Activated CD4-positive, alpha-beta T cell treated with anti-CD3 and anti-CD28 coated beads for 36 hours (primary cell): ENCODE measurements around the gene ACSL3. TPM values are rescaled to one million over a fixed set of nuclear protein-coding genes. Genes with fewer than 3 reads are reported as not detected.
"Not testable (repeated sequence)": the region's sequence is repeated elsewhere in the genome, so short reads cannot be mapped to it uniquely, and the experiment has no call there.

Experiments
- ATAC-seq: fragments of 200-7000 bp; cut with Tn5 transposase; one replicate; pipeline ENCODE4 v1.10.0; 2021; ENCODE audit warnings: mild to moderate bottlenecking, moderate library complexity
- CTCF ChIA-PET: fragments of 350-600 bp; sonication (Branson Sonifier 250); formaldehyde crosslinking; loops from one replicate; lab custom pipeline; 2021; ENCODE audit warnings: antibody characterized with exemption; lab: Charles Lee
- POLR2A ChIA-PET: fragments of 350-600 bp; sonication (Branson Sonifier 250); formaldehyde crosslinking; loops from one replicate; lab custom pipeline; 2021; ENCODE audit warnings: antibody characterized with exemption, inconsistent platforms; lab: Charles Lee
- DNase-seq: peaks from one replicate; pipeline ENCODE4 v3.0.0-alpha.2; 2020
- H3K27ac Mint-ChIP-seq: one replicate; pipeline ENCODE4 v1.8.0; 2021; ENCODE audit warnings: mixed read lengths
- H3K27me3 Mint-ChIP-seq: one replicate; pipeline ENCODE4 v1.8.0; 2021; ENCODE audit warnings: mixed read lengths
- H3K36me3 Mint-ChIP-seq: one replicate; pipeline ENCODE4 v1.8.0; 2021; ENCODE audit warnings: low read depth, mixed read lengths
- H3K4me1 Mint-ChIP-seq: one replicate; pipeline ENCODE4 v1.8.0; 2021; ENCODE audit warnings: mixed read lengths
- H3K4me3 Mint-ChIP-seq: one replicate; pipeline ENCODE4 v1.8.0; 2021; ENCODE audit warnings: mild to moderate bottlenecking, moderate library complexity, mixed read lengths
- H3K9me3 Mint-ChIP-seq: one replicate; pipeline ENCODE4 v1.8.0; 2021; ENCODE audit warnings: low read depth, mixed read lengths
- intact Hi-C, 2 experiments: fragments of 100-400 bp; cut with DNase I in 1 of 2; cut with micrococcal nuclease in 1 of 2; formaldehyde crosslinking; loops; one replicate each; pipeline versions ENCODE4 v1.14.2 to v1.15.1; 2022 to 2024; cut with DNase I, micrococcal nuclease
- total RNA-seq, 2 experiments: library from RNA; stranded (reverse); gene quantifications; one replicate each; pipeline ENCODE4 v1.2.3, GENCODE V29; 2021

ACSL3 gene
- total RNA-seq, 2 experiments from 2014 or later: 46.2 to 48.8 TPM

GRCh38 chr2:222915092-222915957 is 54.5 kb downstream of the ACSL3 start:
- CTCF ChIA-PET: interaction anchor here (0.6 to 2.2 kb wide), 8 partner anchors 9 to 981 kb away, joined by 3 to 7 read pairs (median 4); no protein-coding TSS in a partner anchor
- Mint-ChIP-seq H3K27me3 (no peaks in the 10 kb centered on the region), H3K4me1 (peaks cover 12% of the 10 kb centered on the region), H3K36me3 (peaks cover 16% of the 10 kb centered on the region), H3K9me3 (no peaks in the 10 kb centered on the region), H3K27ac (no peak overlapping the region), H3K4me3 (no peak overlapping the region)
- POLR2A ChIA-PET: no interaction called here
- DNase-seq (no peak), ATAC-seq (no peak)
- intact Hi-C loops: no loop called here

- peaks cover 13% of the 10 kb centered on the region for H3K36me3 Mint-ChIP-seq
- H3K27ac Mint-ChIP-seq: no peak overlapping the region
- H3K4me1 Mint-ChIP-seq: peaks cover 8% of the 10 kb centered on the region
- DNase-seq (no peak), ATAC-seq (no peak)
- H3K27me3 Mint-ChIP-seq: no peaks in the 10 kb centered on the region
- no peaks in the 10 kb centered on the region for H3K9me3 Mint-ChIP-seq
- CTCF ChIA-PET: interaction anchor here (0.6 to 2.2 kb wide), 5 partner anchors 10 to 207 kb away, joined by 3 to 6 read pairs (median 4); no protein-coding TSS in a partner anchor
- no peak overlapping the region for H3K4me3 Mint-ChIP-seq
- POLR2A ChIA-PET: no interaction called here
- intact Hi-C loops: no loop called here
Measured at GRCh38 chr2:222916229-222917197, 55.7 kb downstream of the ACSL3 start.

GRCh38 chr2:222917212-222917611 is 56.4 kb downstream of the ACSL3 start:
- ATAC-seq, intact Hi-C loops, CTCF ChIA-PET, H3K9me3 Mint-ChIP-seq, H3K27ac Mint-ChIP-seq, H3K27me3 Mint-ChIP-seq, DNase-seq, POLR2A ChIA-PET, H3K4me3 Mint-ChIP-seq, H3K4me1 Mint-ChIP-seq: not testable (repeated sequence)
- H3K36me3 Mint-ChIP-seq: peaks cover 15% of the 10 kb centered on the region

GRCh38 chr2:222919841-222920526 is 59.1 kb downstream of the ACSL3 start:
- peak overlapping the region; percentile 22 for H3K27ac Mint-ChIP-seq
- CTCF ChIA-PET: interaction anchor here (1.2 kb wide), 1 partner anchor 159 kb away, joined by 4 read pairs; no protein-coding TSS in a partner anchor
- no peak for ATAC-seq

GRCh38 chr2:222920657-222921186 is 59.9 kb downstream of the ACSL3 start:
- no peak for DNase-seq
- Mint-ChIP-seq H3K4me3 (no peak overlapping the region), H3K9me3 (no peaks in the 10 kb centered on the region), H3K27ac (no peak overlapping the region), H3K4me1 (no peaks in the 10 kb centered on the region), H3K36me3 (peaks cover 26% of the 10 kb centered on the region), H3K27me3 (no peaks in the 10 kb centered on the region)
- POLR2A ChIA-PET: no interaction called here
- ATAC-seq: no peak
- CTCF ChIA-PET: no interaction called here
- intact Hi-C loops: no loop called here

More at GRCh38 chr2:222919841-222920526, 59.1 kb downstream of the ACSL3 start:
- no peaks in the 10 kb centered on the region for H3K9me3 Mint-ChIP-seq
- POLR2A ChIA-PET: no interaction called here
- H3K4me1 Mint-ChIP-seq: no peaks in the 10 kb centered on the region
- H3K4me3 Mint-ChIP-seq: no peak overlapping the region
- no peaks in the 10 kb centered on the region for H3K27me3 Mint-ChIP-seq
- peaks cover 23% of the 10 kb centered on the region for H3K36me3 Mint-ChIP-seq
- DNase-seq: no peak
- intact Hi-C loops: no loop called here

- DNase-seq (no peak), ATAC-seq (no peak)
- peaks cover 29% of the 10 kb centered on the region for H3K36me3 Mint-ChIP-seq
- H3K27me3 Mint-ChIP-seq: no peaks in the 10 kb centered on the region
- H3K9me3 Mint-ChIP-seq: no peaks in the 10 kb centered on the region
- ChIA-PET CTCF (interaction anchor here (1.5 to 2.0 kb wide), 3 partner anchors 17 to 213 kb away, joined by 4 to 7 read pairs (median 4); no protein-coding TSS in a partner anchor), POLR2A (no interaction called here)
- intact Hi-C loops: no loop called here
- H3K4me3 Mint-ChIP-seq: no peak overlapping the region
- no peak overlapping the region for H3K27ac Mint-ChIP-seq
- no peaks in the 10 kb centered on the region for H3K4me1 Mint-ChIP-seq
Measured at GRCh38 chr2:222922019-222922800, 61.4 kb downstream of the ACSL3 start.

GRCh38 chr2:222926915-222927314 is 66.1 kb downstream of the ACSL3 start:
- CTCF ChIA-PET: interaction anchor here (0.8 to 1.9 kb wide), 4 partner anchors 12 to 236 kb away, joined by 3 to 4 read pairs (median 4); no protein-coding TSS in a partner anchor
- Mint-ChIP-seq H3K4me1 (no peaks in the 10 kb centered on the region), H3K4me3 (no peak overlapping the region), H3K27me3 (no peaks in the 10 kb centered on the region), H3K27ac (no peak overlapping the region), H3K36me3 (peaks cover 39% of the 10 kb centered on the region), H3K9me3 (no peaks in the 10 kb centered on the region)
- POLR2A ChIA-PET: no interaction called here
- no peak for ATAC-seq
- DNase-seq: no peak
- intact Hi-C loops: no loop called here

GRCh38 chr2:222927600-222927999 is 66.8 kb downstream of the ACSL3 start:
- ATAC-seq (no peak), DNase-seq (no peak)
- no peaks in the 10 kb centered on the region for H3K4me1 Mint-ChIP-seq
- CTCF ChIA-PET: interaction anchor here (1.1 to 1.9 kb wide), 4 partner anchors 12 to 236 kb away, joined by 3 to 14 read pairs (median 4); no protein-coding TSS in a partner anchor
- peaks cover 42% of the 10 kb centered on the region for H3K36me3 Mint-ChIP-seq
- no peaks in the 10 kb centered on the region for H3K9me3 Mint-ChIP-seq
- peak overlapping the region; percentile 21 for H3K27ac Mint-ChIP-seq
- POLR2A ChIA-PET: no interaction called here
- H3K4me3 Mint-ChIP-seq: no peak overlapping the region
- no peaks in the 10 kb centered on the region for H3K27me3 Mint-ChIP-seq
- intact Hi-C loops: no loop called here

- ATAC-seq (no peak), DNase-seq (no peak)
- intact Hi-C loops: no loop called here
- no peak overlapping the region for H3K27ac Mint-ChIP-seq
- no peaks in the 10 kb centered on the region for H3K27me3 Mint-ChIP-seq
- POLR2A ChIA-PET: no interaction called here
- peaks cover 45% of the 10 kb centered on the region for H3K36me3 Mint-ChIP-seq
- no peaks in the 10 kb centered on the region for H3K4me1 Mint-ChIP-seq
- no peaks in the 10 kb centered on the region for H3K9me3 Mint-ChIP-seq
- no peak overlapping the region for H3K4me3 Mint-ChIP-seq
- CTCF ChIA-PET: interaction anchor here (1.1 to 1.9 kb wide), 4 partner anchors 11 to 228 kb away, joined by 3 to 14 read pairs (median 4); no protein-coding TSS in a partner anchor
Measured at GRCh38 chr2:222928335-222928734, 67.5 kb downstream of the ACSL3 start.

GRCh38 chr2:222930862-222931261 is 70.0 kb downstream of the ACSL3 start:
- Mint-ChIP-seq H3K27me3 (no peaks in the 10 kb centered on the region), H3K4me3 (no peak overlapping the region), H3K36me3 (peaks cover 53% of the 10 kb centered on the region), H3K4me1 (no peaks in the 10 kb centered on the region), H3K9me3 (no peaks in the 10 kb centered on the region), H3K27ac (no peak overlapping the region)
- CTCF ChIA-PET: no interaction called here
- DNase-seq: no peak
- no peak for ATAC-seq
- intact Hi-C loops: no loop called here
- POLR2A ChIA-PET: no interaction called here
